Sigmoid colon (tissue), 7 donors: Measurements from ENCODE around the gene OSBP2. TPM values are rescaled to one million over a fixed set of nuclear protein-coding genes. Genes with fewer than 3 reads are reported as not detected.

Experiments used
- DNase-seq: peaks from one replicate; pipeline ENCODE4 v3.0.0-alpha.2; 2019
- H3K27ac ChIP-seq, 4 donors: fragments of 200-600 bp; sonication (generic); one replicate each; pipeline ENCODE4 v1.5.1; 2016 to 2019; ENCODE audit warnings: mild to moderate bottlenecking in 1 of 4
- H3K27me3 ChIP-seq, 3 donors: fragments of 200-600 bp; sonication (generic); one replicate each; pipeline ENCODE4 v1.5.1; 2019; ENCODE audit warnings: mild to moderate bottlenecking in 1 of 3
- H3K36me3 ChIP-seq, 4 donors: fragments of 200-600 bp; sonication (generic); one replicate each; pipeline ENCODE4 v1.5.1; 2016 to 2019
- H3K4me1 ChIP-seq, 4 donors: fragments of 200-600 bp; sonication (generic); one replicate each; pipeline ENCODE4 v1.5.1; 2017 to 2019
- H3K4me3 ChIP-seq, 4 donors: fragments of 200-600 bp; sonication (generic); one replicate each; pipeline ENCODE4 v1.5.1; 2017 to 2019; ENCODE audit warnings: mild to moderate bottlenecking in 2 of 4, moderate library complexity in 1 of 4
- H3K9me3 ChIP-seq, 4 donors: fragments of 200-600 bp in 3 of 4; sonication (generic) in 3 of 4; one replicate each; pipeline versions ENCODE4 v1.5.1 to v1.6.1; 2013 to 2019
- CTCF ChIP-seq, 4 experiments: fragments of 450-650 bp in 3 of 4; fragments of 200-600 bp in 1 of 4; IDR thresholded peaks; one replicate each; pipeline ENCODE4 v1.5.1; 2016 to 2019; ENCODE audit warnings: antibody characterized with exemption in 4 of 4, mild to moderate bottlenecking in 3 of 4, moderate library complexity in 2 of 4
- EP300 ChIP-seq, 4 donors: sonication (generic); formaldehyde crosslinking; IDR thresholded peaks; one replicate each; pipeline ENCODE4 v1.6.1; 2017; ENCODE audit warnings: antibody characterized with exemption in 4 of 4
- POLR2A ChIP-seq, 2 donors: fragments of 450-650 bp; IDR thresholded peaks; one replicate each; pipeline ENCODE4 v1.6.1; 2016; ENCODE audit warnings: antibody characterized with exemption in 2 of 2, mild to moderate bottlenecking in 2 of 2, moderate library complexity in 2 of 2
- POLR2AphosphoS5 ChIP-seq, 4 donors: sonication (generic); formaldehyde crosslinking; IDR thresholded peaks; one replicate each; pipeline ENCODE4 v1.6.1; 2017; ENCODE audit warnings: antibody characterized with exemption in 4 of 4
- WGBS, 2 donors: extraction: QIAGEN DNeasy Blood & Tissue Kit; methylation state at CpG; one replicate each; pipeline ENCODE4 v1.1.7; 2013; 5-methylcytosine and 5-hydroxymethylcytosine counted together
- intact Hi-C: fragments of 100-400 bp; cut with DNase I; formaldehyde crosslinking; loops from one replicate; pipeline ENCODE4 v1.15.1; 2023
- polyA plus RNA-seq, 3 donors: library from polyadenylated mRNA; stranded (reverse); fragments of 200-250 nt; gene quantifications; one replicate each; pipeline ENCODE4 v1.2.3, GENCODE V29; 2013
- total RNA-seq, 4 donors: library from RNA; depleted of rRNA; stranded (reverse); fragments of >200 nt; gene quantifications; one replicate each; pipeline ENCODE4 v1.1.0, GENCODE V29; 2016
- donor health status: healthy with polysubstance abuse.
- donor health status: Bipolar disorder and iron deficiency.
- donor health status: healthy.

OSBP2 gene
- total and polyA plus RNA-seq, 7 donors: 1.2 to 3.0 (median 1.6) TPM

DNA sequence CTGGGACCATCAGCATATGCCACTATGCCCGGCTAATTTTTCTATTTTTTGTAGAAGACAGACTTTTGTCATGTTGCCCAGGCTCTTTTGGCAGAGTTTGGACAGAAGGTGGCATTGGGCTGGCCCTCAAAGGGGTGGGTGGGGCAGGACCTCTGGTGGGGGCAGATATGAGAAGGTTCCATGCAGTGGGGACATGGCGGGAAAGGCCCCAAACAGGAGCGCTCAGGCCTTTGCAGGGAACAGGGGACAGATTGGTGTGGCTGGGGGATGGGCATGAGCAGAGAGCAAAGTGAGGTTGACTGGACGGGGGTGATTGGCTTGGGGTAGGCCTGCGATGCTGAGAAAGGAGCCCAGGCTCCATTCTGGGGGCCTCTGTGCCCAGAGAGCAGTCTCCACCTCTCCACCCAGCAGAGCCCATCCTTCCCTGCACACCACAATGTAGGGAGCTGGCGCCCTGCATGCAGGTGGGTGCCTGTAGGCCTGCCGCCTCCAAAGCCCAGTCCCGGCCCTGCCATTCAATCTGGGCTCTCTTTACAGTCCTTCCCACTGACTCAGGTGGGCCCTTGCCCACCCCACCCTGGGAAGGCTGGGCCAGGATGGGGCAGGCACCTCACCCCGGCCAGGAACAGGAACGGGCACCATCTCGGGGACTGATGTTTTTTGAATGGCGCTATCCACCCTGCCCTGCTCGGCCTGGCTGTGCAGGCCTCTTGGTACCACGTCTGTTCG lies 175.2 kb downstream of the OSBP2 start:
- no peak for TF ChIP-seq POLR2AphosphoS5 (IDR thresholded peaks at IDR 0.05)
- no peak for TF ChIP-seq POLR2A (IDR thresholded peaks at IDR 0.05)
- TF ChIP-seq CTCF (IDR thresholded peaks at IDR 0.05): no peak
- TF ChIP-seq EP300 (IDR thresholded peaks at IDR 0.05): no peak
- intact Hi-C loops: no loop called here
- no peak overlapping the region for H3K27ac ChIP-seq
- H3K36me3 ChIP-seq: no peaks in the 10 kb centered on the region
- WGBS, 2 donors: 90 to 95% methylated on average over 15 of the region's 15 CpGs
- peak; percentile 51 for DNase-seq
- H3K9me3 ChIP-seq: no peaks in the 10 kb centered on the region
- H3K4me3 ChIP-seq: no peak overlapping the region
- H3K4me1 ChIP-seq: no peaks in the 10 kb centered on the region
- no peaks in the 10 kb centered on the region for H3K27me3 ChIP-seq

GRCh38 chr22:30870451-30871345 lies 176.0 kb downstream of the OSBP2 start:
- intact Hi-C loops: no loop called here
- H3K4me3 ChIP-seq: no peak overlapping the region

GRCh38 chr22:30871391-30872284 lies 177.0 kb downstream of the OSBP2 start:
- 88 to 90% methylated on average over 13 of the region's 13 CpGs for WGBS, 2 donors
- Histone ChIP-seq H3K4me3 (no peak overlapping the region), H3K36me3 (no peaks in the 10 kb centered on the region), H3K4me1 (no peaks in the 10 kb centered on the region), H3K27ac (no peak overlapping the region), H3K9me3 (no peaks in the 10 kb centered on the region), H3K27me3 (no peaks in the 10 kb centered on the region)
- peak; percentile 40 for DNase-seq
- intact Hi-C loops: no loop called here
- no peak for TF ChIP-seq POLR2AphosphoS5 (IDR thresholded peaks at IDR 0.05)
- no peak for TF ChIP-seq EP300 (IDR thresholded peaks at IDR 0.05)
- no peak for TF ChIP-seq POLR2A (IDR thresholded peaks at IDR 0.05)
- TF ChIP-seq CTCF (IDR thresholded peaks at IDR 0.05): no peak

More at GRCh38 chr22:30870451-30871345, 176.0 kb downstream of the OSBP2 start:
- Histone ChIP-seq H3K27ac (no peak overlapping the region), H3K27me3 (no peaks in the 10 kb centered on the region), H3K9me3 (no peaks in the 10 kb centered on the region), H3K4me1 (no peaks in the 10 kb centered on the region), H3K36me3 (no peaks in the 10 kb centered on the region)
- TF ChIP-seq EP300 (IDR thresholded peaks at IDR 0.05) (no peak), POLR2A (IDR thresholded peaks at IDR 0.05) (no peak), POLR2AphosphoS5 (IDR thresholded peaks at IDR 0.05) (no peak), CTCF (IDR thresholded peaks at IDR 0.05) (no peak)
- DNase-seq: peak; percentile 50
- WGBS, 2 donors: 92 to 94% methylated on average over 36 of the region's 36 CpGs

DNA sequence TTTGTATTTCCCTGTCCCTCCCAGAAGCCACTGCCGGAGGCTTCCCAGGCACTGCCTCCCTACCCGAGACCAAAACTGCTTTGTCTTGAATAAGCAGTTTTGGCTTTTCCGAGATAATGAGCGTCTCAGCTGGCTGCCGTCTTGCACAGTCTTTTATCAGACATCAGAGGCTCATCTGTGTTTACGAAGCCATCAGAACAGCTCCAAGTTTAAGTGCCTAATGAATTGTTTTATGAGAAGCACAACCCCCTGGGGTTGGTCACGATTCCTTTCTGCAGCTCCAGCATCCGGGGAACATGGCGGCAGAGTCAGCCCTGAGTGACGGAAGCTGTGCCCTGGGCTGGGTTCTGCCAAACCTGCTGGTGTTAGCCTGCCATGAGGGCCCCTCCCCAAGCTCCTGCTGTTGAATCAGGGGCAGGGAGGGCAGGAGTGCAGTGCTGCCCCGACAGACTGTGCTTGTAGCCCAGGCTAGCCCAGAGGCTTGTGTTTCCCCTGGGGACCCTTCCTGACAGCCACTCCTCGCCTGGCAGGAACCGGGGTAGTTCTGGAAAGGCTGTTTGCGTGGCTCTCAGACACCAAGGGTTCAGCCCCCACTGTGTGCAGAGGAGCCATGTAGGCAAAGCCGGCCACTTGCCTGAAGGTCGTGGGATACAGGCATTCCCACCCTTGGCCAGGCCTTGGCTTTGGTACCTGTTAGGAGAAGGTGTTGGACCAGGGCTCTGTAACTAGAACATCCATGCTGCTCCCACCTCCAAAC lies 177.8 kb downstream of the OSBP2 start:
- H3K36me3 ChIP-seq: no peaks in the 10 kb centered on the region
- no peaks in the 10 kb centered on the region for H3K4me1 ChIP-seq
- H3K9me3 ChIP-seq: no peaks in the 10 kb centered on the region
- H3K27ac ChIP-seq: no peak overlapping the region
- WGBS, 2 donors: 83 to 88% methylated on average over 16 of the region's 16 CpGs
- DNase-seq: peak; percentile 42
- intact Hi-C loops: no loop called here
- TF ChIP-seq EP300 (IDR thresholded peaks at IDR 0.05): no peak
- no peak for TF ChIP-seq POLR2AphosphoS5 (IDR thresholded peaks at IDR 0.05)
- TF ChIP-seq CTCF (IDR thresholded peaks at IDR 0.05): no peak
- TF ChIP-seq POLR2A (IDR thresholded peaks at IDR 0.05): no peak
- no peak overlapping the region for H3K4me3 ChIP-seq
- no peaks in the 10 kb centered on the region for H3K27me3 ChIP-seq
